ENCODE data around the gene UBE2E1. TPM values are rescaled to one million over a fixed set of nuclear protein-coding genes. Genes with fewer than 3 reads are reported as not detected.

UBE2E1 gene
- polyA plus RNA-seq (ENCODE audit: insufficient read length in 10 of 10) = 100 to 1,000 TPM in 2 of 10 donors, 10 to 100 TPM in 8; 75.1 to 107 (median 90.2) TPM
- long read RNA-seq, donor 1, transcript UBE2E1-201 (6 exons, 1,511 nt) = major isoform, 25 of 28 reads
- long read RNA-seq, donor 1, partial matches to known transcripts = 0 of 28 reads
- long read RNA-seq, donor 1, other reads (novel, unspliced or antisense) = 0 of 28 reads
- long read RNA-seq, donor 2, transcript UBE2E1-201 (6 exons, 1,511 nt) = major isoform, 23 of 28 reads
- long read RNA-seq, donor 2, partial matches to known transcripts = 0 of 28 reads
- long read RNA-seq, donor 2, other reads (novel, unspliced or antisense) = 0 of 28 reads
- long read RNA-seq, donor 3 = 0 reads
- long read RNA-seq, donor 4, transcript UBE2E1-201 (6 exons, 1,511 nt) = major isoform, 25 of 127 reads
- long read RNA-seq, donor 4, partial matches to known transcripts = 100 of 127 reads
- long read RNA-seq, donor 4, other reads (novel, unspliced or antisense) = 0 of 127 reads
- long read RNA-seq, donor 5, transcript UBE2E1-201 (6 exons, 1,511 nt) = major isoform, 25 of 35 reads
- long read RNA-seq, donor 5, partial matches to known transcripts = 6 of 35 reads
- long read RNA-seq, donor 5, other reads (novel, unspliced or antisense) = 0 of 35 reads
- long read RNA-seq, donor 6, transcript UBE2E1-201 (6 exons, 1,511 nt) = major isoform, 41 of 44 reads
- long read RNA-seq, donor 6, partial matches to known transcripts = 0 of 44 reads
- long read RNA-seq, donor 6, other reads (novel, unspliced or antisense) = 0 of 44 reads
- long read RNA-seq, donor 7, transcript UBE2E1-201 (6 exons, 1,511 nt) = major isoform, 21 of 32 reads
- long read RNA-seq, donor 7, partial matches to known transcripts = 8 of 32 reads
- long read RNA-seq, donor 7, other reads (novel, unspliced or antisense) = 0 of 32 reads
- long read RNA-seq, donor 8, transcript UBE2E1-201 (6 exons, 1,511 nt) = major isoform, 13 of 14 reads
- long read RNA-seq, donor 8, partial matches to known transcripts = 0 of 14 reads
- long read RNA-seq, donor 8, other reads (novel, unspliced or antisense) = 0 of 14 reads
- long read RNA-seq, donor 9, transcript UBE2E1-201 (6 exons, 1,511 nt) = major isoform, 6 of 6 reads
- long read RNA-seq, donor 9, partial matches to known transcripts = 0 of 6 reads
- long read RNA-seq, donor 9, other reads (novel, unspliced or antisense) = 0 of 6 reads

- peak; percentile 69 to 90 (median 74) for DNase-seq
These were observed at the start of gene UBE2E1 for GRCh38 chr3:23805633-23806533. Gene UBE2E1, plus strand, starts transcription at chr3:23805955. Its CDS starts 1,315 bp downstream, at chr3:23807270.

GRCh38 chr3:23756206-23756840 is 49.4 kb upstream of the UBE2E1 start:
- no peak for DNase-seq

GRCh38 chr3:23758253-23758838 is 47.4 kb upstream of the UBE2E1 start:
- DNase-seq = no peak

GRCh38 chr3:23760325-23760724 is 45.4 kb upstream of the UBE2E1 start:
- DNase-seq = no peak

- no peak for DNase-seq
These were observed 44.8 kb upstream of the UBE2E1 start for GRCh38 chr3:23760871-23761373.

GRCh38 chr3:23761440-23761896 is 44.3 kb upstream of the UBE2E1 start:
- no peak for DNase-seq

- DNase-seq = no peak
These were observed 43.5 kb upstream of the UBE2E1 start for GRCh38 chr3:23762214-23762613.

- peak; percentile 44 to 92 (median 79) for DNase-seq
These were observed 42.8 kb upstream of the UBE2E1 start for GRCh38 chr3:23762759-23763477.

GRCh38 chr3:23764407-23764806 is 41.3 kb upstream of the UBE2E1 start:
- no peak for DNase-seq

- no peak for DNase-seq
These were observed 38.2 kb upstream of the UBE2E1 start for GRCh38 chr3:23767546-23767945.

- no peak for DNase-seq
These were observed 30.4 kb upstream of the UBE2E1 start for GRCh38 chr3:23775254-23775909.

- peak in 1 of 3 donors; percentile 58 for DNase-seq
These were observed 29.3 kb upstream of the UBE2E1 start for GRCh38 chr3:23776352-23776891.

- no peak for DNase-seq
These were observed 27.3 kb upstream of the UBE2E1 start for GRCh38 chr3:23778446-23778845.

- no peak for DNase-seq
These were observed 25.9 kb upstream of the UBE2E1 start for GRCh38 chr3:23779841-23780240.

GRCh38 chr3:23781051-23781450 is 24.7 kb upstream of the UBE2E1 start:
- DNase-seq = no peak

GRCh38 chr3:23781871-23782270 is 23.9 kb upstream of the UBE2E1 start:
- DNase-seq = no peak

- DNase-seq = peak in 1 of 3 donors; percentile 52
These were observed 20.6 kb upstream of the UBE2E1 start for GRCh38 chr3:23785097-23785645.

GRCh38 chr3:23785882-23786281 is 19.9 kb upstream of the UBE2E1 start:
- DNase-seq = no peak
